ENCODE measurements around the gene RNLS.

- no peak for TF ChIP-seq CTCF (IDR thresholded peaks at IDR 0.05)
- TF ChIP-seq POLR2A (IDR thresholded peaks at IDR 0.05): no peak
These were observed 196.8 kb downstream of the RNLS start for GRCh38 chr10:88386204-88386788.

All from testis (tissue), 2 donors.